Measurements from ENCODE around the gene SPCS2. TPM values are rescaled to one million over a fixed set of nuclear protein-coding genes. Genes with fewer than 3 reads are reported as not detected.

The SPCS2 gene
- polyA plus RNA-seq, 1 donor (not counting 4 experiments of a cell fraction or from before 2014, with no cell fraction given), result 207 TPM

GRCh38 chr11:74936087-74936486, 13.0 kb upstream of the SPCS2 start:
- Histone ChIP-seq H2AFZ (ENCODE audit: control insufficient read depth, low read length) (no peak overlapping the region), H3K9me1 (ENCODE audit: control insufficient read depth, extremely low read depth, insufficient read depth, low read length) (no peaks in the 10 kb centered on the region), H3K9ac (ENCODE audit: control insufficient read depth, extremely low read depth, insufficient read depth, low read length) (no peak overlapping the region), H3K4me1 (ENCODE audit: control insufficient read depth, extremely low read depth, insufficient read depth, low read length) (peaks cover 25% of the 10 kb centered on the region), H3K79me2 (ENCODE audit: control insufficient read depth, insufficient read depth, low read length) (no peaks in the 10 kb centered on the region), H3K27me3 (ENCODE audit: control insufficient read depth, extremely low read depth, insufficient read depth, low read length) (no peaks in the 10 kb centered on the region), H3K36me3 (ENCODE audit: control insufficient read depth in 2 of 2, extremely low read depth in 1 of 2, insufficient read depth in 2 of 2, low read length in 2 of 2) (peaks cover 10 to 25% of the 10 kb centered on the region in 2 experiments), H3K27ac (ENCODE audit: control insufficient read depth, insufficient read depth, low read length) (no peak overlapping the region), H3K9me3 (ENCODE audit: control insufficient read depth, low read depth, low read length) (no peaks in the 10 kb centered on the region), H3K4me2 (ENCODE audit: control insufficient read depth, extremely low read depth, insufficient read depth, low read depth, low read length) (no peak overlapping the region), H4K20me1 (ENCODE audit: control insufficient read depth, extremely low read depth, insufficient read depth, low read length) (no peaks in the 10 kb centered on the region), H3K4me3 (ENCODE audit: control insufficient read depth in 2 of 3, extremely low read depth in 1 of 3, insufficient read depth in 2 of 3, low read depth in 1 of 3, low read length in 3 of 3) (no peak overlapping the region)
- no peak for DNase-seq (ENCODE audit: low read depth, low spot score)
- TF ChIP-seq EZH2 (IDR thresholded peaks at IDR 0.05; ENCODE audit: low read length), result no peak
- no peak for TF ChIP-seq CTCF (optimal IDR thresholded peaks at IDR 0.05 in 1 of 3, IDR thresholded peaks at IDR 0.05 in 1 of 3, conservative IDR thresholded peaks at IDR 0.05 in 1 of 3; ENCODE audit: extremely low read depth in 1 of 3, insufficient read depth in 2 of 3, low read length in 3 of 3)
- dilution Hi-C loops (cut with MboI; ENCODE audit: extremely low pct_ligation_motif_present, low sequenced_read_pairs), result no loop called here
- FAIRE-seq, result no peak

- no peak for DNase-seq (ENCODE audit: low read depth, low spot score)
- H3K4me3 ChIP-seq (ENCODE audit: control insufficient read depth in 2 of 3, extremely low read depth in 1 of 3, insufficient read depth in 2 of 3, low read depth in 1 of 3, low read length in 3 of 3), result no peak overlapping the region
- no peak overlapping the region for H2AFZ ChIP-seq (ENCODE audit: control insufficient read depth, low read length)
- no peaks in the 10 kb centered on the region for H3K79me2 ChIP-seq (ENCODE audit: control insufficient read depth, insufficient read depth, low read length)
- peaks cover 26% of the 10 kb centered on the region for H3K4me1 ChIP-seq (ENCODE audit: control insufficient read depth, extremely low read depth, insufficient read depth, low read length)
- no peak overlapping the region for H3K27ac ChIP-seq (ENCODE audit: control insufficient read depth, insufficient read depth, low read length)
- H3K9me1 ChIP-seq (ENCODE audit: control insufficient read depth, extremely low read depth, insufficient read depth, low read length), result no peaks in the 10 kb centered on the region
- no peak overlapping the region for H3K9ac ChIP-seq (ENCODE audit: control insufficient read depth, extremely low read depth, insufficient read depth, low read length)
- no peak for TF ChIP-seq EZH2 (IDR thresholded peaks at IDR 0.05; ENCODE audit: low read length)
- no peak for TF ChIP-seq CTCF (optimal IDR thresholded peaks at IDR 0.05 in 1 of 3, IDR thresholded peaks at IDR 0.05 in 1 of 3, conservative IDR thresholded peaks at IDR 0.05 in 1 of 3; ENCODE audit: extremely low read depth in 1 of 3, insufficient read depth in 2 of 3, low read length in 3 of 3)
- no peaks in the 10 kb centered on the region for H3K27me3 ChIP-seq (ENCODE audit: control insufficient read depth, extremely low read depth, insufficient read depth, low read length)
- no peaks in the 10 kb centered on the region for H3K9me3 ChIP-seq (ENCODE audit: control insufficient read depth, low read depth, low read length)
- H4K20me1 ChIP-seq (ENCODE audit: control insufficient read depth, extremely low read depth, insufficient read depth, low read length), result no peaks in the 10 kb centered on the region
- no peak for FAIRE-seq
- no peak overlapping the region for H3K4me2 ChIP-seq (ENCODE audit: control insufficient read depth, extremely low read depth, insufficient read depth, low read depth, low read length)
- dilution Hi-C loops (cut with MboI; ENCODE audit: extremely low pct_ligation_motif_present, low sequenced_read_pairs), result no loop called here
- peaks cover 10 to 25% of the 10 kb centered on the region in 2 experiments for H3K36me3 ChIP-seq (ENCODE audit: control insufficient read depth in 2 of 2, extremely low read depth in 1 of 2, insufficient read depth in 2 of 2, low read length in 2 of 2)
Observed at GRCh38 chr11:74936976-74937375, 12.1 kb upstream of the SPCS2 start.
